H1 (cell line): ENCODE results near the gene BIN1. TPM values are rescaled to one million over a fixed set of nuclear protein-coding genes. Genes with fewer than 3 reads are reported as not detected.
A peak's percentile ranks its signal among the peaks of the same experiment; 100 is the strongest.

Experiments
- CTCF ChIA-PET: fragments of 300-600 bp; sonication (Branson Sonifier 250); formaldehyde crosslinking; loops from one replicate; lab custom pipeline; 2021; ENCODE audit not compliant: partially characterized antibody; lab: Charles Lee
- POLR2A ChIA-PET: fragments of 300-600 bp; sonication (Branson Sonifier 250); formaldehyde crosslinking; loops from one replicate; lab custom pipeline; 2021; ENCODE audit warnings: inconsistent platforms; ENCODE audit not compliant: partially characterized antibody; lab: Charles Lee
- DNase-seq, 2 experiments: peaks; one replicate each; pipeline versions ENCODE4 v3.0.0 to v3.0.0-alpha.2; 2010 to 2022; ENCODE audit warnings: low spot score in 2 of 2, low read depth in 1 of 2, mixed read lengths in 1 of 2
- FAIRE-seq: peaks from 2 replicates; lab custom pipeline; 2011; peaks lifted over from hg19 to GRCh38; lab: Jason Lieb, UNC
- H2AFZ ChIP-seq: 2 replicates; pipeline ENCODE4 v1.8.1; 2012; ENCODE audit warnings: low read length, inconsistent platforms
- H2AK5ac ChIP-seq: 2 replicates; pipeline ENCODE4 v1.6.1; 2013; ENCODE audit warnings: low read depth, low read length
- H2BK120ac ChIP-seq: replicated peaks from 2 replicates; pipeline ENCODE3; 2013; ENCODE audit warnings: low read depth, low read length, inconsistent platforms
- H2BK12ac ChIP-seq: 2 replicates; pipeline ENCODE4 v1.6.1; 2013; ENCODE audit warnings: low read depth, low read length
- H2BK15ac ChIP-seq: 2 replicates; pipeline ENCODE4 v1.6.1; 2013; ENCODE audit warnings: low read length
- H2BK20ac ChIP-seq: 2 replicates; pipeline ENCODE4 v1.6.1; 2013; ENCODE audit warnings: low read length
- H2BK5ac ChIP-seq: 2 replicates; pipeline ENCODE4 v1.6.1; 2013; ENCODE audit warnings: low read depth, low read length
- H3K14ac ChIP-seq: 2 replicates; pipeline ENCODE4 v1.6.1; 2013; ENCODE audit warnings: inconsistent platforms; ENCODE audit not compliant: insufficient read length
- H3K18ac ChIP-seq: 2 replicates; pipeline ENCODE4 v1.6.1; 2013; ENCODE audit warnings: low read length; ENCODE audit errors: extremely low read depth
- H3K23ac ChIP-seq: 2 replicates; pipeline ENCODE4 v1.6.1; 2013; ENCODE audit warnings: inconsistent platforms; ENCODE audit not compliant: insufficient read length
- H3K23me2 ChIP-seq: 2 replicates; pipeline ENCODE4 v1.6.1; 2013; ENCODE audit warnings: low read depth, low read length
- H3K27ac ChIP-seq: 2 replicates; pipeline ENCODE4 v1.6.1; 2011; ENCODE audit warnings: low read depth, low read length, inconsistent platforms
- H3K27me3 ChIP-seq, 4 experiments: replicated peaks in 1 of 4; 1 replicate in 1 of 4; 2 replicates in 3 of 4; pipeline versions ENCODE4 v1.6.1 to v1.8.1; 2011 to 2013; ENCODE audit warnings: low read length in 3 of 4, mild to moderate bottlenecking in 3 of 4, inconsistent platforms in 2 of 4, mixed read lengths in 2 of 4, moderate library complexity in 1 of 4; ENCODE audit not compliant: control insufficient read depth in 3 of 4, insufficient read depth in 3 of 4; ENCODE audit errors: extremely low read depth in 1 of 4
- H3K36me3 ChIP-seq, 4 experiments: 2 replicates each; pipeline versions ENCODE4 v1.6.1 to v1.8.1; 2011 to 2013; ENCODE audit warnings: mild to moderate bottlenecking in 4 of 4, low read length in 3 of 4, moderate library complexity in 2 of 4, control low read depth in 1 of 4, inconsistent platforms in 1 of 4; ENCODE audit not compliant: insufficient read depth in 4 of 4, control insufficient read depth in 2 of 4
- H3K4ac ChIP-seq: replicated peaks from 2 replicates; pipeline ENCODE3; 2013; ENCODE audit warnings: low read length, low read depth, mixed read lengths, inconsistent platforms; ENCODE audit not compliant: insufficient read length
- H3K4me1 ChIP-seq, 4 experiments: replicated peaks in 1 of 4; 1 replicate in 1 of 4; 2 replicates in 3 of 4; pipeline versions ENCODE4 v1.6.1 to v1.8.1; 2011 to 2013; ENCODE audit warnings: low read length in 3 of 4, inconsistent platforms in 2 of 4, mixed read lengths in 1 of 4; ENCODE audit not compliant: insufficient read depth in 4 of 4, control insufficient read depth in 3 of 4
- H3K4me2 ChIP-seq, 2 experiments: 2 replicates each; pipeline versions ENCODE4 v1.6.1 to v1.8.1; 2011 to 2013; ENCODE audit warnings: low read depth in 2 of 2, low read length in 2 of 2, control low read depth in 1 of 2, inconsistent platforms in 1 of 2, mild to moderate bottlenecking in 1 of 2; ENCODE audit not compliant: insufficient read depth in 1 of 2
- H3K4me3 ChIP-seq, 4 experiments: fragments of 200-600, 300-600 bp in 1 of 4; sonication (generic), shearing (Covaris generic), sonication (Bioruptor Twin) in 1 of 4; 2 replicates each; pipeline versions ENCODE4 v1.5.1 to v1.8.1; 2011 to 2016; ENCODE audit warnings: low read length in 4 of 4, low read depth in 3 of 4, control low read depth in 2 of 4, inconsistent platforms in 2 of 4, mild to moderate bottlenecking in 2 of 4, mixed read lengths in 1 of 4, moderate library complexity in 1 of 4; ENCODE audit not compliant: insufficient read depth in 2 of 4; ENCODE audit errors: extremely low read depth in 1 of 4
- H3K56ac ChIP-seq: replicated peaks from 2 replicates; pipeline ENCODE3; 2013; ENCODE audit warnings: low read depth, mild to moderate bottlenecking, mixed read lengths, low read length, inconsistent platforms; ENCODE audit not compliant: insufficient read length
- H3K79me1 ChIP-seq: 2 replicates; pipeline ENCODE4 v1.6.1; 2013; ENCODE audit warnings: low read depth, low read length, control low read depth
- H3K79me2 ChIP-seq, 2 experiments: 2 replicates each; pipeline versions ENCODE4 v1.6.1 to v1.8.1; 2012 to 2013; ENCODE audit warnings: low read length in 2 of 2, mild to moderate bottlenecking in 2 of 2, inconsistent platforms in 1 of 2; ENCODE audit not compliant: insufficient read depth in 2 of 2, control insufficient read depth in 1 of 2
- H3K9ac ChIP-seq, 4 experiments: replicated peaks in 1 of 4; 1 replicate in 1 of 4; 2 replicates in 3 of 4; pipeline versions ENCODE4 v1.6.1 to v1.8.1; 2011 to 2013; ENCODE audit warnings: low read depth in 3 of 4, low read length in 3 of 4, control low read depth in 2 of 4, mild to moderate bottlenecking in 2 of 4, moderate library complexity in 2 of 4, inconsistent platforms in 1 of 4; ENCODE audit errors: extremely low read depth in 1 of 4
- H3K9me3 ChIP-seq, 2 experiments: 2 replicates each; pipeline versions ENCODE4 v1.6.1 to v1.8.1; 2012 to 2013; ENCODE audit warnings: mild to moderate bottlenecking in 2 of 2, moderate library complexity in 2 of 2, control low read depth in 1 of 2, inconsistent platforms in 1 of 2, low read depth in 1 of 2, low read length in 1 of 2, mixed read lengths in 1 of 2; ENCODE audit not compliant: insufficient read depth in 2 of 2
- H4K20me1 ChIP-seq, 2 experiments: replicated peaks in 1 of 2; 2 replicates each; pipeline versions ENCODE3 to v1.8.1; 2011 to 2013; ENCODE audit warnings: inconsistent platforms in 2 of 2, low read length in 2 of 2, mild to moderate bottlenecking in 1 of 2; ENCODE audit not compliant: insufficient read depth in 2 of 2, control insufficient read depth in 1 of 2
- H4K5ac ChIP-seq: 2 replicates; pipeline ENCODE4 v1.6.1; 2013; ENCODE audit warnings: low read length, low read depth, mixed read lengths, inconsistent platforms; ENCODE audit not compliant: insufficient read length
- H4K8ac ChIP-seq: 2 replicates; pipeline ENCODE4 v1.8.0; 2013; ENCODE audit warnings: mild to moderate bottlenecking, moderate library complexity, low read length, inconsistent platforms; ENCODE audit not compliant: insufficient read depth; ENCODE audit errors: extremely low read depth
- H4K91ac ChIP-seq: replicated peaks from 2 replicates; pipeline ENCODE3; 2013; ENCODE audit warnings: low read length, mixed read lengths, inconsistent platforms; ENCODE audit not compliant: insufficient read length
- CHD1 ChIP-seq: IDR thresholded peaks from 2 replicates; pipeline ENCODE4 v1.6.1; 2012; ENCODE audit warnings: low read depth, low read length, improper control_type of control experiment
- E2F6 ChIP-seq: IDR thresholded peaks from 2 replicates; pipeline ENCODE4 v1.6.1; 2012; ENCODE audit warnings: inconsistent platforms
- EZH2 ChIP-seq: fragments of 200-600 bp; sonication (generic); IDR thresholded peaks from 2 replicates; pipeline ENCODE4 v1.7.1; 2012; ENCODE audit warnings: low read depth, mild to moderate bottlenecking, moderate library complexity, low read length, inconsistent platforms; ENCODE audit not compliant: severe bottlenecking
- GTF2F1 ChIP-seq: IDR thresholded peaks from 2 replicates; pipeline ENCODE4 v1.6.1; 2012; ENCODE audit warnings: low read depth, low read length, improper control_type of control experiment, borderline replicate concordance
- HDAC6 ChIP-seq: IDR thresholded peaks from one replicate; pipeline ENCODE4 v1.7.1; 2012; ENCODE audit warnings: low read depth, mild to moderate bottlenecking, inconsistent platforms, low read length, moderate library complexity
- KDM4A ChIP-seq: IDR thresholded peaks from one replicate; pipeline ENCODE4 v1.7.1; 2012; ENCODE audit warnings: low read depth, mild to moderate bottlenecking, moderate library complexity, low read length, inconsistent platforms; ENCODE audit not compliant: severe bottlenecking
- PHF8 ChIP-seq: fragments of 200-600 bp; sonication (generic); conservative IDR thresholded peaks from 2 replicates; pipeline ENCODE4 v1.7.1; 2012; ENCODE audit warnings: low read depth, mild to moderate bottlenecking, inconsistent platforms, low read length, moderate library complexity
- RBBP5 ChIP-seq: IDR thresholded peaks from 2 replicates; pipeline ENCODE4 v1.7.1; 2012; ENCODE audit warnings: low read depth, mild to moderate bottlenecking, inconsistent platforms, low read length, moderate library complexity, borderline replicate concordance
- SAP30 ChIP-seq: fragments of 300-600 bp; sonication (generic); IDR thresholded peaks from 2 replicates; pipeline ENCODE4 v1.7.1; 2012; ENCODE audit warnings: low read length, moderate library complexity, mild to moderate bottlenecking, inconsistent platforms; ENCODE audit not compliant: insufficient read depth, insufficient replicate concordance
- WGBS, 2 experiments: shearing (Covaris generic) in 1 of 2; methylation state at CpG; one replicate each; pipeline versions ENCODE4 v1.1.6 to v1.1.7; 2013 to 2015; ENCODE audit warnings: low lambda C conversion rate in 2 of 2, mixed read lengths in 2 of 2, inconsistent platforms in 1 of 2, low coverage in 1 of 2, missing lambda C conversion rate in 1 of 2; ENCODE audit not compliant: insufficient replicate concordance in 2 of 2, insufficient coverage in 1 of 2, insufficient read length in 1 of 2; ENCODE audit errors: extremely low coverage in 1 of 2, missing lambda C conversion rate in 1 of 2; 5-methylcytosine and 5-hydroxymethylcytosine counted together
- polyA plus RNA-seq, 7 experiments: library from polyadenylated mRNA; depleted of rRNA in 3 of 7; stranded (reverse) in 5 of 7; unstranded in 2 of 7; fragments of >200 nt in 5 of 7; fragments of 200-250 nt in 2 of 7; gene quantifications; 1 replicate in 5 of 7; 2 replicates in 1 of 7; 4 replicates in 1 of 7; pipeline versions ENCODE4 v1.2.1 to v1.2.3, GENCODE V29; 2011 to 2013; ENCODE audit warnings: missing spikeins in 2 of 7, mixed read lengths in 2 of 7
- total RNA-seq: library from RNA; stranded (reverse); fragmentation: NEBNext Ultra II Directional; extraction: Animal tissue kit (Norgen Biotek cat#: 25700); gene quantifications from 2 replicates; pipeline ENCODE4 v1.2.1, GENCODE V29; 2021
- TF ChIP-seq, protein P1 (sequence below): IDR thresholded peaks from 2 replicates; pipeline ENCODE4 v1.6.1; 2012; ENCODE audit warnings: inconsistent platforms

Gene BIN1
- total and polyA plus RNA-seq, 2 of the 8 experiments (the other 6 are each of a cell fraction or from before 2014, with no cell fraction given), result 23.6 to 35.6 TPM

GRCh38 chr2:127046579-127046978, 60.4 kb downstream of the BIN1 start:
- no peak overlapping the region for H3K27ac ChIP-seq
- no peak overlapping the region for H2BK20ac ChIP-seq
- TF ChIP-seq, protein P1, sequence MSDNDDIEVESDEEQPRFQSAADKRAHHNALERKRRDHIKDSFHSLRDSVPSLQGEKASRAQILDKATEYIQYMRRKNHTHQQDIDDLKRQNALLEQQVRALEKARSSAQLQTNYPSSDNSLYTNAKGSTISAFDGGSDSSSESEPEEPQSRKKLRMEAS, result peak; percentile 85
- TF ChIP-seq E2F6, result peak; percentile 84
- no peak for TF ChIP-seq CHD1
- no peak for TF ChIP-seq KDM4A
- TF ChIP-seq RBBP5, result no peak
- no peak for TF ChIP-seq PHF8
- no peak for TF ChIP-seq GTF2F1
- TF ChIP-seq HDAC6, result no peak
- no peak for TF ChIP-seq SAP30
- no peak for TF ChIP-seq EZH2
- H3K4ac ChIP-seq, result no peak overlapping the region
- H4K8ac ChIP-seq, result no peak overlapping the region
- no peak overlapping the region for H3K4me2 ChIP-seq
- H2BK12ac ChIP-seq, result no peak overlapping the region
- 87% methylated on average over 3 of the region's 3 CpGs; no CpG with 5 or more reads in 1 of the 2 experiments for WGBS, 2 experiments
- H3K9me3 ChIP-seq, result peaks cover 0 to 3% of the 10 kb centered on the region in 2 experiments; a peak in 3 of 4 replicates
- no peak overlapping the region for H4K5ac ChIP-seq
- CTCF ChIA-PET, result interaction anchor here (0.6 to 1.6 kb wide), 2 partner anchors 36 to 129 kb away, joined by 3 to 4 read pairs; no protein-coding TSS in a partner anchor
- DNase-seq, result peak in 1 of 2 experiments; percentile 42
- peaks cover 0 to 12% of the 10 kb centered on the region in 2 experiments for H4K20me1 ChIP-seq
- POLR2A ChIA-PET, result no interaction called here
- no peak overlapping the region for H3K23ac ChIP-seq
- H3K79me2 ChIP-seq, result no peaks in the 10 kb centered on the region
- no peaks in the 10 kb centered on the region; the same call in 1 of the 2 replicates for H3K79me1 ChIP-seq
- no peak overlapping the region for H2BK15ac ChIP-seq
- FAIRE-seq, result no peak
- H2AFZ ChIP-seq, result no peak overlapping the region
- H3K36me3 ChIP-seq, result no peaks in the 10 kb centered on the region; a peak in 1 of 8 replicates
- no peak overlapping the region for H3K18ac ChIP-seq
- H3K14ac ChIP-seq, result no peak overlapping the region
- H3K56ac ChIP-seq, result no peak overlapping the region
- H3K4me1 ChIP-seq, result peaks cover 0 to 6% (median 3%) of the 10 kb centered on the region in 4 experiments; a peak in 4 of 7 replicates
- no peak overlapping the region for H2BK5ac ChIP-seq
- no peaks in the 10 kb centered on the region for H3K27me3 ChIP-seq
- no peak overlapping the region for H2AK5ac ChIP-seq
- H4K91ac ChIP-seq, result no peak overlapping the region
- H3K23me2 ChIP-seq, result peaks cover 10% of the 10 kb centered on the region
- H3K9ac ChIP-seq, result no peak overlapping the region
- no peak overlapping the region for H2BK120ac ChIP-seq
- H3K4me3 ChIP-seq, result no peak overlapping the region
